ENCODE measurements around the gene UQCC2. TPM values are rescaled to one million over a fixed set of nuclear protein-coding genes. Genes with fewer than 3 reads are reported as not detected.

The UQCC2 gene
- total and polyA plus RNA-seq, 2 of the 4 experiments (the other 2 are of a cell fraction): 13.8 to 34.5 TPM

DNA sequence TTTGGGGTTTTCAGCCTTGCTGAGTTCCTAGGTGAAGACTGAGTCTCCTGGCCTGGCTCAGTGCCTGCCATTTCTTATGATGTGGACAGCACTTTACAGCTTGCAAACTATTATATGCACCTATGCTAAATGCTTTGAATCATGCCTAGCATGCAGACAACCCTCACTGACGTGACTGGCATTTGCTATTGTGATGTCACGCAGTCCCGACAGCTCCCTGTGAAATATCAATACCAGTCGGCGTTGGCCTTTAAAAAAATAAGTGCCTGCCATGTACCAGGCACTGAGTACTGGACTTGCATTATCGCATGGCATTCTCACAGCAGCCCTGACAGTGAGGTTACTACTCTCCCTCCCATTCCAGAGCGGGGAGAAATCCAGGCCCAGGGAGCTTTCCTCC lies 35.5 kb downstream of the UQCC2 start:
- ATAC-seq (ENCODE audit: low read depth): no peak
- H2BK5ac ChIP-seq (ENCODE audit: low read depth, low read length, poor library complexity, severe bottlenecking): no peak overlapping the region
- H2BK15ac ChIP-seq (ENCODE audit: low read depth, low read length): no peak overlapping the region
- H2BK120ac ChIP-seq (ENCODE audit: low read depth, low read length): no peak overlapping the region
- H3K4me2 ChIP-seq (ENCODE audit: low read depth, low read length): no peak overlapping the region
- no peak overlapping the region for H3K4ac ChIP-seq (ENCODE audit: low read depth, low read length)
- no peak overlapping the region for H3K9ac ChIP-seq (ENCODE audit: low read depth, low read length)
- intact Hi-C loops (cut with micrococcal nuclease) (loop anchor here (10.0 kb wide), 1 partner anchor 221 kb away; the partner anchor contains the start of gene ZBTB9), in situ Hi-C loops (cut with MboI; ENCODE audit: low sequenced_read_pairs) (no loop called here), dilution Hi-C loops (cut with HindIII; ENCODE audit: low sequenced_read_pairs, unreplicated experiment) (no loop called here)
- H3K27ac ChIP-seq (ENCODE audit: insufficient read depth, low read length): no peak overlapping the region
- TF ChIP-seq RFX5 (IDR thresholded peaks at IDR 0.05; ENCODE audit: low read depth, low read length): no peak
- TF ChIP-seq, protein P1, sequence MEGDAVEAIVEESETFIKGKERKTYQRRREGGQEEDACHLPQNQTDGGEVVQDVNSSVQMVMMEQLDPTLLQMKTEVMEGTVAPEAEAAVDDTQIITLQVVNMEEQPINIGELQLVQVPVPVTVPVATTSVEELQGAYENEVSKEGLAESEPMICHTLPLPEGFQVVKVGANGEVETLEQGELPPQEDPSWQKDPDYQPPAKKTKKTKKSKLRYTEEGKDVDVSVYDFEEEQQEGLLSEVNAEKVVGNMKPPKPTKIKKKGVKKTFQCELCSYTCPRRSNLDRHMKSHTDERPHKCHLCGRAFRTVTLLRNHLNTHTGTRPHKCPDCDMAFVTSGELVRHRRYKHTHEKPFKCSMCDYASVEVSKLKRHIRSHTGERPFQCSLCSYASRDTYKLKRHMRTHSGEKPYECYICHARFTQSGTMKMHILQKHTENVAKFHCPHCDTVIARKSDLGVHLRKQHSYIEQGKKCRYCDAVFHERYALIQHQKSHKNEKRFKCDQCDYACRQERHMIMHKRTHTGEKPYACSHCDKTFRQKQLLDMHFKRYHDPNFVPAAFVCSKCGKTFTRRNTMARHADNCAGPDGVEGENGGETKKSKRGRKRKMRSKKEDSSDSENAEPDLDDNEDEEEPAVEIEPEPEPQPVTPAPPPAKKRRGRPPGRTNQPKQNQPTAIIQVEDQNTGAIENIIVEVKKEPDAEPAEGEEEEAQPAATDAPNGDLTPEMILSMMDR (conservative IDR thresholded peaks at IDR 0.05; ENCODE audit: low read depth, low read length): no peak
- TF ChIP-seq MXI1 (IDR thresholded peaks at IDR 0.05; ENCODE audit: borderline replicate concordance, low read depth, low read length): no peak
- no peak for TF ChIP-seq RCOR1 (IDR thresholded peaks at IDR 0.05; ENCODE audit: insufficient replicate concordance, low read length)
- no peak for TF ChIP-seq POLR2A (IDR thresholded peaks at IDR 0.05; ENCODE audit: low read depth, low read length)
- TF ChIP-seq, protein P2, sequence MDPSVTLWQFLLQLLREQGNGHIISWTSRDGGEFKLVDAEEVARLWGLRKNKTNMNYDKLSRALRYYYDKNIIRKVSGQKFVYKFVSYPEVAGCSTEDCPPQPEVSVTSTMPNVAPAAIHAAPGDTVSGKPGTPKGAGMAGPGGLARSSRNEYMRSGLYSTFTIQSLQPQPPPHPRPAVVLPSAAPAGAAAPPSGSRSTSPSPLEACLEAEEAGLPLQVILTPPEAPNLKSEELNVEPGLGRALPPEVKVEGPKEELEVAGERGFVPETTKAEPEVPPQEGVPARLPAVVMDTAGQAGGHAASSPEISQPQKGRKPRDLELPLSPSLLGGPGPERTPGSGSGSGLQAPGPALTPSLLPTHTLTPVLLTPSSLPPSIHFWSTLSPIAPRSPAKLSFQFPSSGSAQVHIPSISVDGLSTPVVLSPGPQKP (IDR thresholded peaks at IDR 0.05; ENCODE audit: borderline replicate concordance, low read depth, low read length): no peak
- H4K8ac ChIP-seq (ENCODE audit: low read depth in 2 of 2, low read length in 2 of 2): no peak overlapping the region
- no peak overlapping the region for H2AK9ac ChIP-seq (replicated peaks; ENCODE audit: low read depth, low read length, poor library complexity)
- no peak overlapping the region for H3K4me3 ChIP-seq (ENCODE audit: insufficient read depth, low read depth, low read length)
- ChIA-PET CTCF (interaction anchor here (1.2 kb wide), 1 partner anchor 35 kb away, joined by 3 read pairs; the partner anchor contains the start of gene UQCC2), POLR2A (ENCODE audit: unreplicated experiment) (interaction anchor here (0.6 kb wide), 1 partner anchor 56 kb away, joined by 3 read pairs; no protein-coding TSS in a partner anchor)
- no peak overlapping the region for H3K18ac ChIP-seq (ENCODE audit: low read depth, low read length)
- no peak overlapping the region for H2AFZ ChIP-seq (replicated peaks; ENCODE audit: low read length, poor library complexity)
- DNase-seq: no peak
- no peaks in the 10 kb centered on the region for H3K79me1 ChIP-seq (ENCODE audit: low read depth in 1 of 2, low read length in 2 of 2)
- no peak overlapping the region for H4K5ac ChIP-seq (ENCODE audit: low read depth, low read length)
- no peaks in the 10 kb centered on the region for H3K36me3 ChIP-seq (ENCODE audit: control insufficient read depth, insufficient read depth, low read length)
- no peaks in the 10 kb centered on the region for H3K27me3 ChIP-seq (ENCODE audit: control insufficient read depth, insufficient read depth, low read length)
- no peak overlapping the region for H3K56ac ChIP-seq (ENCODE audit: extremely low read depth, insufficient read depth, low read length)
- no peak overlapping the region for H2BK20ac ChIP-seq (ENCODE audit: low read depth, low read length)
- H3K4me1 ChIP-seq (ENCODE audit: control insufficient read depth, insufficient read depth, low read length): peaks cover 21% of the 10 kb centered on the region
- no peak overlapping the region for H2AK5ac ChIP-seq (ENCODE audit: low read depth, low read length)
- peaks cover 21% of the 10 kb centered on the region for H3K9me1 ChIP-seq (ENCODE audit: insufficient read depth, low read length)
- no peak overlapping the region for H4K91ac ChIP-seq (ENCODE audit: insufficient read depth, low read depth, low read length)
- BruUV-seq (replicated peaks): no TSS peak
- no peaks in the 10 kb centered on the region for H3K9me3 ChIP-seq (ENCODE audit: control insufficient read depth, insufficient read depth, low read length)
- H3K23ac ChIP-seq (ENCODE audit: low read depth, low read length): no peak overlapping the region
- no peaks in the 10 kb centered on the region for H4K20me1 ChIP-seq (ENCODE audit: insufficient read depth, low read length)
- H3K14ac ChIP-seq (replicated peaks; ENCODE audit: low read depth, low read length): no peak overlapping the region
- 93% methylated on average over 6 of the region's 7 CpGs; no CpG with 5 or more reads in 1 of the 2 experiments for WGBS, 2 experiments (ENCODE audit: extremely low coverage in 2 of 2, insufficient read length in 1 of 2)

Measured in IMR-90 (cell line).